K562 (cell line): ENCODE measurements around the gene ALDH9A1.

Experiments
- HDAC1 ChIP-seq, 2 experiments: fragments of 450-650 bp; IDR thresholded peaks; 2 replicates each; pipeline ENCODE4 v1.6.1; 2016 to 2017; ENCODE audit warnings: inconsistent platforms in 1 of 2, mild to moderate bottlenecking in 1 of 2, moderate library complexity in 1 of 2
- TAL1 ChIP-seq: fragments of 450-650 bp; IDR thresholded peaks from 2 replicates; pipeline ENCODE4 v1.6.1; 2016; ENCODE audit warnings: mild to moderate bottlenecking
- TF ChIP-seq, protein P1 (sequence below), 3 experiments: IDR thresholded peaks in 2 of 3; conservative IDR thresholded peaks in 1 of 3; 2 replicates each; pipeline ENCODE4 v1.5.1; 2011 to 2012; ENCODE audit warnings: low read length in 3 of 3, mild to moderate bottlenecking in 3 of 3, control low read depth in 2 of 3, improper control_type of control experiment in 1 of 3, inconsistent platforms in 1 of 3, low read depth in 1 of 3, mixed read lengths in 1 of 3, moderate library complexity in 1 of 3; ENCODE audit not compliant: insufficient read depth in 2 of 3
- TF ChIP-seq, protein P2 (sequence below): fragments of 200-800 bp; sonication (Bioruptor generic); IDR thresholded peaks from 2 replicates; pipeline ENCODE4 v1.6.1; 2016; ENCODE audit warnings: missing genetic modification characterization, missing compliant biosample characterization

- TF ChIP-seq TAL1, result no peak
- TF ChIP-seq, protein P1, sequence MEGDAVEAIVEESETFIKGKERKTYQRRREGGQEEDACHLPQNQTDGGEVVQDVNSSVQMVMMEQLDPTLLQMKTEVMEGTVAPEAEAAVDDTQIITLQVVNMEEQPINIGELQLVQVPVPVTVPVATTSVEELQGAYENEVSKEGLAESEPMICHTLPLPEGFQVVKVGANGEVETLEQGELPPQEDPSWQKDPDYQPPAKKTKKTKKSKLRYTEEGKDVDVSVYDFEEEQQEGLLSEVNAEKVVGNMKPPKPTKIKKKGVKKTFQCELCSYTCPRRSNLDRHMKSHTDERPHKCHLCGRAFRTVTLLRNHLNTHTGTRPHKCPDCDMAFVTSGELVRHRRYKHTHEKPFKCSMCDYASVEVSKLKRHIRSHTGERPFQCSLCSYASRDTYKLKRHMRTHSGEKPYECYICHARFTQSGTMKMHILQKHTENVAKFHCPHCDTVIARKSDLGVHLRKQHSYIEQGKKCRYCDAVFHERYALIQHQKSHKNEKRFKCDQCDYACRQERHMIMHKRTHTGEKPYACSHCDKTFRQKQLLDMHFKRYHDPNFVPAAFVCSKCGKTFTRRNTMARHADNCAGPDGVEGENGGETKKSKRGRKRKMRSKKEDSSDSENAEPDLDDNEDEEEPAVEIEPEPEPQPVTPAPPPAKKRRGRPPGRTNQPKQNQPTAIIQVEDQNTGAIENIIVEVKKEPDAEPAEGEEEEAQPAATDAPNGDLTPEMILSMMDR (IDR thresholded peaks at IDR 0.05 in 2 of 3, conservative IDR thresholded peaks at IDR 0.05 in 1 of 3; ENCODE audit: insufficient read depth in 2 of 3, low read depth in 1 of 3, low read length in 3 of 3), result no peak
- TF ChIP-seq, protein P2, sequence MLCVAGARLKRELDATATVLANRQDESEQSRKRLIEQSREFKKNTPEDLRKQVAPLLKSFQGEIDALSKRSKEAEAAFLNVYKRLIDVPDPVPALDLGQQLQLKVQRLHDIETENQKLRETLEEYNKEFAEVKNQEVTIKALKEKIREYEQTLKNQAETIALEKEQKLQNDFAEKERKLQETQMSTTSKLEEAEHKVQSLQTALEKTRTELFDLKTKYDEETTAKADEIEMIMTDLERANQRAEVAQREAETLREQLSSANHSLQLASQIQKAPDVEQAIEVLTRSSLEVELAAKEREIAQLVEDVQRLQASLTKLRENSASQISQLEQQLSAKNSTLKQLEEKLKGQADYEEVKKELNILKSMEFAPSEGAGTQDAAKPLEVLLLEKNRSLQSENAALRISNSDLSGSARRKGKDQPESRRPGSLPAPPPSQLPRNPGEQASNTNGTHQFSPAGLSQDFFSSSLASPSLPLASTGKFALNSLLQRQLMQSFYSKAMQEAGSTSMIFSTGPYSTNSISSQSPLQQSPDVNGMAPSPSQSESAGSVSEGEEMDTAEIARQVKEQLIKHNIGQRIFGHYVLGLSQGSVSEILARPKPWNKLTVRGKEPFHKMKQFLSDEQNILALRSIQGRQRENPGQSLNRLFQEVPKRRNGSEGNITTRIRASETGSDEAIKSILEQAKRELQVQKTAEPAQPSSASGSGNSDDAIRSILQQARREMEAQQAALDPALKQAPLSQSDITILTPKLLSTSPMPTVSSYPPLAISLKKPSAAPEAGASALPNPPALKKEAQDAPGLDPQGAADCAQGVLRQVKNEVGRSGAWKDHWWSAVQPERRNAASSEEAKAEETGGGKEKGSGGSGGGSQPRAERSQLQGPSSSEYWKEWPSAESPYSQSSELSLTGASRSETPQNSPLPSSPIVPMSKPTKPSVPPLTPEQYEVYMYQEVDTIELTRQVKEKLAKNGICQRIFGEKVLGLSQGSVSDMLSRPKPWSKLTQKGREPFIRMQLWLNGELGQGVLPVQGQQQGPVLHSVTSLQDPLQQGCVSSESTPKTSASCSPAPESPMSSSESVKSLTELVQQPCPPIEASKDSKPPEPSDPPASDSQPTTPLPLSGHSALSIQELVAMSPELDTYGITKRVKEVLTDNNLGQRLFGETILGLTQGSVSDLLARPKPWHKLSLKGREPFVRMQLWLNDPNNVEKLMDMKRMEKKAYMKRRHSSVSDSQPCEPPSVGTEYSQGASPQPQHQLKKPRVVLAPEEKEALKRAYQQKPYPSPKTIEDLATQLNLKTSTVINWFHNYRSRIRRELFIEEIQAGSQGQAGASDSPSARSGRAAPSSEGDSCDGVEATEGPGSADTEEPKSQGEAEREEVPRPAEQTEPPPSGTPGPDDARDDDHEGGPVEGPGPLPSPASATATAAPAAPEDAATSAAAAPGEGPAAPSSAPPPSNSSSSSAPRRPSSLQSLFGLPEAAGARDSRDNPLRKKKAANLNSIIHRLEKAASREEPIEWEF (CRISPR knock-in tag), result no peak
- TF ChIP-seq HDAC1 (IDR thresholded peaks at IDR 0.05), result no peak
Measured at GRCh38 chr1:165666152-165666825, 32.1 kb downstream of the ALDH9A1 start.
